GM03348 (cell line): ENCODE measurements around the gene NT5C.
"Not testable (repeated sequence)": the region's sequence is repeated elsewhere in the genome, so short reads cannot be mapped to it uniquely, and the experiment has no call there.

Experiments
- DNase-seq: peaks from one replicate; pipeline ENCODE4 v3.0.0; 2012; ENCODE audit warnings: low spot score

The NT5C gene

DNA sequence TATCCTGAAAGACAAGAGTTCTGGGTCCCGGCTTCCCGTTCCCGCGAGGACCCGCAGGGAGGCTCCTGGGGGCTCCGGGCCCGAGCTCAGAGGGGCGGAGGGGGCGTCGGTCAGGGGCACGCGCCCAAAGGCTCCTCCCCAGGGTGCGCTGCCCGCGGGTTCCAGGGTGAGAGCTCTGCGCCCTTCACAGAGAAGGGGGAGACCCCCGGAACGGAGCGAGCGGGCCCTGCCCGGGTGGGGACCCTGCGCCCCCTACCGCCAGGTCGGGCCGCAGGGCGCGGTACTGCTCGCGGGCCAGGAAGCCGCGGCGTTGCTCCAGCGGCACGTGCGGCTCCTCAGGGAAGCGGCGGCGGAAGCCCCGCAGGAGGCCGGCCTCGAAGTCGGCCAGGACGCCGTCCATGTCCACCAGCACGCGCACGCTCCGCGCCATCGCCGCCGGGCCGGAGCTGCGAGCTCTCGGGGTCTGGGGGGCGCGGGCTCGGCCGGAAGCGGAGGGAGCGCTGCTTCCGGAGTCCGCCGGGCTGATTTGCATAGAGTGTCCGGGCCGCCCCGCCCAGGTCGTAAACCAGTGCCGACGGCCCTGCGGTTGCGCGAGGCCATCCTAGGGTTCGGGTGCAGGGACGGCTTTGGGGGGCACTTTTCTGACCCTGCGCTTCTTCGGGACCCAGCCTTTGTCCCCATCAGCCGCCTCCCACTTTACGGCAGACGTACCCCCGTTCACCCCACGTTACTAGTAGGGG lies at the start of gene NT5C:
TSS of gene NT5C (minus strand) at position 465 of the 740 bp plus-strand sequence. CDS start at position 430, 35 bp downstream.
- peak; percentile 94 for DNase-seq

GRCh38 chr17:75181110-75181509 lies 49.6 kb upstream of the NT5C start:
- no peak for DNase-seq

DNA sequence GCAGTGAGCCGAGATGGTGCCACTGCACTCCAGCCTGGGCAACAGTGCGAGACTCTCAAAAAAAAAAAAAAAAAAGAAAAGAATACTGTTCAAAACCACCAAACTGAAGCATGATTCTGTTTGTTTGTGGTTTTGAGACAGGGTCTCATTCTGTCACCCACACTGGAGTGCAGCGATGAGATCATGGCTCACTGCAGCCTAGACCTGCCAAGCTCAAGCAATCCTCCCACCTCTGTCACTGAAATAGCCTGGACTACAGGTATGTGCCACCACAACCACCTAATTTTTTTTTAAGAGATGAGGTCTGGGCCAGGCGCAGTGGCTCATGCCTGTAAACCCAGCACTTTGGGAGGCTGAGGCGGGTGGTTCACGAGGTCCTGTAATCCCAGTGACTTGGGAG lies 46.9 kb upstream of the NT5C start:
- DNase-seq: no peak

- DNase-seq: no peak
Observed at GRCh38 chr17:75176625-75177024, 45.1 kb upstream of the NT5C start.

DNA sequence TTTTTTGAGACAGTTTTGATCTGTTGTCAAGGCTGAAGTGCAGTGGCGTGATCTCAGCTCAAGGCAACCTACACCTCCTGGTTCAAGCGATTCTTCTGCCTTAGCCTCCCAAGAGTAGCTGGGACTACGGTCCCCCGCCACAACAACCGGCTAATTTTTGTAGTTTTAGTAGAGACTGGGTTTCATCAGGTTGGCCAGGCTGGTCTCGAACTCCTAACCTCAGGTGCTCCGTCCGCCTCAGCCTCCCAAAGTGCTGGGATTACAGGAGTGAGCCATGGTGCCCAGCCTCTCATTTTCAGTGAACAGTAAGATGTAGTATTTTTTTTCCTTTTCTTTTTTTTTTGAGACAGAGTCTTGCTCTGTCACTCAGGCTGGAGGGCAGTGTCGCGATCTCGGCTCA lies 43.5 kb upstream of the NT5C start:
- no peak for DNase-seq

- no peak for DNase-seq
Observed at GRCh38 chr17:75173526-75173925, 42.0 kb upstream of the NT5C start.

- no peak for DNase-seq
Observed at GRCh38 chr17:75168998-75169397, 37.5 kb upstream of the NT5C start.

GRCh38 chr17:75164606-75165005 lies 33.1 kb upstream of the NT5C start:
- DNase-seq: not testable (repeated sequence)

DNA sequence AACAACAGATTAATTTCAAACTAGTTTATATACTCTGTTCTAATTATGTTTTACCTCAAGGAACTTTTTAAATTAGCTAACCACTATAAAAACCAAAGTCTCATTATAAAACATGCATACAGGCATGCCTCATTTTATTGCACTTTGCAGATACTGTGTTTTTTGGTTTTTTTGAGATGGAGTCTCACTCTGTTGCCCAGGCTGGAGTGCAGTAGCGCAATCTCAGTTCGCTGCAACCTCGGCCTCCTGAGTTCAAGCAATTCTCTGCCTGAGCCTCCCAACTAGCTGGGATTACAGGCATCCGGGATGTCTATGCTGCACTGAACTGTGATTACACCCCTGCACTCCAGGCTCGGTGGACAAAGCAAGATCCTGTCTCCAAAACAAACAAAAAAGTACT lies 31.5 kb upstream of the NT5C start:
- DNase-seq: no peak

GRCh38 chr17:75160211-75160610 lies 28.7 kb upstream of the NT5C start:
- DNase-seq: no peak

- no peak for DNase-seq
Observed at GRCh38 chr17:75159196-75160031, 27.9 kb upstream of the NT5C start.

DNA sequence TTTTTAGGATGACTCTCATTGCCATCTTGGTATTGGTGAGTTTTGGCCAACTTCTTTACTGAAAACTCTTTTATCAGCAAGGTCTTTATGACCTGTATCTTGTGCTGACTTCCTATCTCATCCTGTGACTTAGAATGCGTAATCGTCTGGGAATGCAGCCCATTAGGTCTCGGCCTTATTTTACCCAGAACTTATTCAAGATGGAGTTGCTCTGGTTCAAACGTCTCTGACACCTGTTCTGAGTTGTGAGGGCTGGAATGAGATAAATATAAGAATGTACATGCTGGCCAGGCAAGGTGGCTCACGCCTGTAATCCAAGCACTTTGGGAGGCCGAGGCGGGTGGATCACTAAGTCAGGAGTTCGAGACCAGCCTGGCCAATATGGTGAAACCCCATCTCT lies 26.9 kb upstream of the NT5C start:
- DNase-seq: not testable (repeated sequence)

GRCh38 chr17:75155191-75155601 lies 23.7 kb upstream of the NT5C start:
- DNase-seq: no peak

DNA sequence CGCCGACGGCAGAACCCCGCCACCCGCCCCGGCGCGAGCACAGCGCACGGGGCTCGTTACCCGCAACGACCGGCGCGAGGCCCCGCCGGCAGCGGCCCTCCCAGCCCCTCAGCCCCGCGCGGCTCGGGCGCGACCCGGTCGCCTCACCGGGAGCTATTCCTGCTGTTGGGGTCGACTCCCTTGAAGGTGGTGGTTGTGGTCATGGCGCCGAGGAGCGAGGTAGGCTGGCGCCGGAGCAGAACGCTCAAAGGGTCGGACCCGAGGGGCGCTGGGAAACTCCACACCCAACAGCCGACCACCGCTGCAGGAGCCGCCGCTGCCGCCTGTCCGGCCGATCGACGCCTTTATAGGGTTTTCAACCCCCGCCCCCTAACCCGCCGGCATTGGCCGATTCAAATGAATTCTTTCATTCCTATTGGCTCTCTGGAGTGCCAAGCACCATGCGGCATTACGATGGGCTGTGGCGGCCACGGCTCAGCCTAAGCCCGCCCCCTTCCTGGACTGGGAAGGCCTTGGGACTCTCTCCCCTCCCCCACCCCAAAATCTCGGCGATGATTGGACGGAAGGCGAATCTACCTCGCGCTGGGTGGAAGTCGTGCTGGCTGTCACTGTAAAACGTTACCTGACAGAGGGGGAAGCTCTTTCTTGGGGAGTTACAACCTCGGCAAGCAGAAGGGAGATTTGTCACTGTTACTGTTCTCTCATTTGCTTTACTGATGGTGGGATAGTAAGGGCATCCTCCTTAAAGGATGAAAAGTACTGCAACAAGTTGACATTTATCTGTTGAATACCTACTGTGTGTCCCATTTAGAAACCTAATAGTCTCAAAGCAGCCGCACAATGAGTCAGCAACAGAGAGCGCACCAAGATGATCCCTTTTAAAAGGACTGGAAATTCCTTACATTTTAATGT lies 22.9 kb upstream of the NT5C start, which contains the start of gene JPT1:
TSS of gene JPT1 (minus strand) at position 318 of the 912 bp plus-strand sequence. CDS start at position 203, 115 bp downstream.
- DNase-seq: peak; percentile 99

DNA sequence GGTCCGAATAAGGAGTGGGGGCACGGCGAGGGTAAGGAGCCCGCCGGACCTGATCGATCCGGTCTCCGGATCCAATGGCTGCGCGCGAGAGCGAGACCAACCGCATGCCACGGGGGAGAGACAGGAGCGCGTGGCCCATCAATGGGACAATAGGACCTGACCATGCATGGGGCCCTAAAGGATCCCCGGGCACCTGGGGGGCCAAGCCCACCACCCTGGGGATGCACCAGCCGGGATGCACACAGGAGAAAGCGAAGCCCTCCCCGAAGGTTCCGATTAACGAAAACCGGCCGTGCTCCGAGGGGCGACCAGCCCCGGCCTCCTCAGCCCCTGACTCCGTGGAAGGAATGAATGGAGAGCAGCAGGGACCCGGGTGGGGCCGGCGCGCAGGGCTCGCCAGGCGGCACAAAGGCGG lies 22.2 kb upstream of the NT5C start:
- peak; percentile 33 for DNase-seq

DNA sequence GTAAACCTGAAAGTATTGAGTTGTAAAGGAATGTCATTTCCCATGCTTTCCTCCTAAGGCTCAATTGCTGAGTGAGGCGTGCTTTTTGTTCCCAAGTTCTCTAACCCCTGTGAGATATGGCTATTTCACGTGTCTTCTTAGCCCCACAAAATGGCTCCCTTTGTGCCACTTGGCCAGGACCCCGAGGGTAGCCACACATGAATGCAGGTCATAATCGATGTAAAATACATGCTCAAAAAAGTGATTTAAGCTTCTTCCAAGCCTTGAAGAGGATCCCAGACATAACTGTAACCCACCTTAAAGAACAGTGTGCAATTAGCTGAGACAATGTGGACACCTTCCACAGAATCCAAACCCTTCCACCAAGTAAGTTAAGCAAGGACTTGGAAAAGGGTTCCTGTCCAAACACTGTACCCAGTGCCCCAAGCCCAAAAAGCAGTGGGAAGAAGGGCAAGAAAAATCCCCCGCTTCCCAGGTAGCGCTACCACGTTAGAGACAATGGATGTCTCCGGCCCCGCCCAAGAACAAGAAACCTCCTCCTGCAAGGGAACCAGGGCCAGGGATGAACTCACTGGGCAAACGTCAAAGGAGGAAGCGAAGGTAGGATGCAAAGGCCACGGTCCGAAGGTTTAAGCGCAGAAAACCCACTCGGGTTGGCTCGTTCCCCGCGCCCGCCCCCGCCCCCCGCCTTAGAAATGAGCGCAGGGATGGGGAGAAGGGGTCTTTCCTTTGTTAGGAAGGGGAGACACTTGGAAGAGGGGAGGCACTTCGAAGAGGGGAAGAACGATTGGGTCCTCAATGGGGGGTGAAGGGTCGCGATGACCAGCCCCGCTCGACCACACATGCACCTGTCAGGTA lies 21.6 kb upstream of the NT5C start:
- peak; percentile 41 for DNase-seq

GRCh38 chr17:75152523-75152921 lies 21.0 kb upstream of the NT5C start:
- DNase-seq: no peak

DNA sequence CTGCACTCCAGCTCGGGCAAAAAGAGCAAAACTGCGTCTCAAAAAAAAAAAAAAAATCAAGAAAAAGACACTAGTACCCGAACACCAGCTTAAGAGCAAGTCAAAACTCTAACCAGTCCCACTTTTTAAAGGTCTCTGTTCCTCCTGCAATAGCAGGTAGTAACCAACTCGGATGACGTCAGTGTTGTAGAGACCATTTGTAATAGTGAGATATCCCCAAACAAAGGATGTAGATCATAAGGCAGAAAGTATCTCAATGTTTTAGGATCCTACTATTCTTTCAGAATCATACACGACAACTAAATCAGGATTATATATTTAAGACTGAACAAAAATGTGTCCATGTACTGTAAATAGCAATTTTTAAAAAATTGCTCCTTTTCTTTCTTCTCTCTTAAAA lies 20.4 kb upstream of the NT5C start:
- DNase-seq: no peak

DNA sequence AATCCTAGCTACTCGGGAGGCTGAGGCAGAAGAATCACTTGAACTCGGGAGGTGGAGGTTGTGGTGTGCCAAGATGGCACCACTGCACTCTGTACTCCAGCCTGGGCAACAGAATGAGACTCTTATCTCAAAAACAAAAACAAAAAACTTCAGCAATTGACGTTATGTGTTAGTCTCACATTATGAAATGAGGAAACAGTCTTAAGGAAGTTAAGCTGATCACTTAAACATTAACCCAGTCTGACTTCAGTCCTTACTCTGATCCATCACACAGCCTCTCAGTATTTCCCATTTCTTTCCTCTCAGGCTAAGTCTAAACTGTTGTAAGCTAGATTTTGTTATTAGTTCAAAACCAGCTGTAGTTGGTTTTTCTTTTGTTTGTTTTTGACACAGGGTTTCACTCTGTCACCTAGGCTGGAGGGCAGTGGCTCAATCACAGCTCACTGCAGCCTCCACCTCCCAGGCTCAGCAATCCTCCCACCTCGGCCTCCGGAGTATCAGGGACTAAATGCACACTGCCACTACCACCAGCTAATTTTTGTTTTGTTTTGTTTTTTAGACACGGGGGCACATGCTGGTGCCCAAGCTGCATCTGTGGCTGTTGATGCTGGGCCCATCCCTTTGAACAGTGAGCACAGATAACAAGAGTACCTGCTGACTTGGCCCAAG lies 16.5 kb upstream of the NT5C start:
- no peak for DNase-seq

GRCh38 chr17:75146592-75146991 lies 15.1 kb upstream of the NT5C start:
- DNase-seq: no peak
